Measurements from ENCODE around the gene POLD2.

DNA sequence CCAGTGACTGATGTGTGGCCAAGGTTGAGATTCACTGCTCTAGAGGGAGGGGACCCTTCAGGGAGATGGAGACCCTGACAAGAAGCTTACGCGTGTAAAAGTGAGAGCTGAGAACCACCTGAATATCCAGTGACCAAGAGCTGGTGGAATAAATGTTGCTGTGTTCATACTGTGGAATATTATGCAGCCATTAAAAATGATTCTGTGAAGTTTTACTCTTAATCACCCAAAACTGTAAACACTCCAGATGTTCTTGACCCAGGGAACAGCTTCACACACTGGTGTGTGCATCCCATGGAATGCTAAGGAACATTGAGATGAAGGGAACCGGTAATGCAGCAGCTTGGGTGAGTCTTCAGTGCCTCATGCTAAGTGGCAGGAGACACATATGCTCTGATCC, 36.7 kb downstream of the POLD2 start:
- TF ChIP-seq CTCF (IDR thresholded peaks at IDR 0.05) (no peak), POLR2A (IDR thresholded peaks at IDR 0.05) (no peak)
